ENCODE data around the gene AIP.
A peak's percentile ranks its signal among the peaks of the same experiment; 100 is the strongest.
"Not testable (repeated sequence)": the region's sequence is repeated elsewhere in the genome, so short reads cannot be mapped to it uniquely, and the experiment has no call there.

AIP gene

GRCh38 chr11:67449116-67449844 is 33.5 kb upstream of the AIP start:
- DNase-seq = no peak

GRCh38 chr11:67450796-67451657 is 31.8 kb upstream of the AIP start:
- DNase-seq = no peak

GRCh38 chr11:67451658-67451976 is 31.2 kb upstream of the AIP start:
- no peak for DNase-seq

- DNase-seq = peak; percentile 35
Measured at GRCh38 chr11:67452141-67452952, 30.5 kb upstream of the AIP start, which contains the start of gene GPR152. Gene GPR152 (minus strand): TSS chr11:67452729. CDS start chr11:67452724, 5 bp downstream.

GRCh38 chr11:67453816-67454732 is 28.8 kb upstream of the AIP start:
- DNase-seq = no peak

GRCh38 chr11:67455054-67455453 is 27.8 kb upstream of the AIP start, which contains the start of gene CABP4:
Gene CABP4 (plus strand): TSS chr11:67455354. CDS start chr11:67455424, 70 bp downstream.
- no peak for DNase-seq

- no peak for DNase-seq
Measured at GRCh38 chr11:67456068-67456705, 26.6 kb upstream of the AIP start.

GRCh38 chr11:67457453-67457852 is 25.4 kb upstream of the AIP start:
- no peak for DNase-seq

GRCh38 chr11:67458266-67458665 is 24.6 kb upstream of the AIP start:
- no peak for DNase-seq

GRCh38 chr11:67463186-67463585 is 19.6 kb upstream of the AIP start:
- no peak for DNase-seq

GRCh38 chr11:67463680-67464410 is 19.0 kb upstream of the AIP start:
- no peak for DNase-seq

GRCh38 chr11:67464411-67465188 is 18.2 kb upstream of the AIP start:
- DNase-seq = peak; percentile 78

GRCh38 chr11:67465189-67465510 is 17.7 kb upstream of the AIP start:
- DNase-seq = no peak

GRCh38 chr11:67465530-67465929 is 17.3 kb upstream of the AIP start:
- not testable (repeated sequence) for DNase-seq

- DNase-seq = no peak
Measured at GRCh38 chr11:67466367-67466766, 16.5 kb upstream of the AIP start.

- DNase-seq = no peak
Measured at GRCh38 chr11:67466962-67467771, 15.7 kb upstream of the AIP start.

- no peak for DNase-seq
Measured at GRCh38 chr11:67468056-67468455, 14.8 kb upstream of the AIP start.

- no peak for DNase-seq
Measured at GRCh38 chr11:67468456-67468758, 14.4 kb upstream of the AIP start.

- DNase-seq = peak; percentile 30
Measured at GRCh38 chr11:67468759-67469507, 13.9 kb upstream of the AIP start, which contains the start of gene TMEM134. Gene TMEM134 (minus strand): TSS chr11:67469251. CDS start chr11:67469192, 59 bp downstream.
